Activated CD4-positive, alpha-beta T cell treated with anti-CD3 and anti-CD28 coated beads, Interleukin-2, Interleukin-4, amounts not matched to agents 100 ng/mL and 50 ng/mL, durations not matched to agents 16 hours and 8 hours (primary cell): ENCODE measurements around the gene KIF26B.

Source experiments
- DNase-seq: peaks from one replicate; pipeline ENCODE4 v3.0.0-alpha.2; 2020; ENCODE audit warnings: low spot score

The KIF26B gene

GRCh38 chr1:245209658-245210435 lies 55.1 kb downstream of the KIF26B start:
- DNase-seq: no peak

GRCh38 chr1:245211035-245211749 lies 56.4 kb downstream of the KIF26B start:
- no peak for DNase-seq

GRCh38 chr1:245211761-245212160 lies 57.0 kb downstream of the KIF26B start:
- DNase-seq: no peak

- no peak for DNase-seq
Measured at GRCh38 chr1:245212221-245212710, 57.5 kb downstream of the KIF26B start.

GRCh38 chr1:245213066-245213831 lies 58.5 kb downstream of the KIF26B start:
- no peak for DNase-seq

GRCh38 chr1:245215071-245215470 lies 60.3 kb downstream of the KIF26B start:
- no peak for DNase-seq

GRCh38 chr1:245216366-245217115 lies 61.8 kb downstream of the KIF26B start:
- DNase-seq: no peak

GRCh38 chr1:245217853-245218608 lies 63.2 kb downstream of the KIF26B start:
- no peak for DNase-seq

- DNase-seq: no peak
Measured at GRCh38 chr1:245220381-245220985, 65.7 kb downstream of the KIF26B start.

GRCh38 chr1:245221805-245222204 lies 67.0 kb downstream of the KIF26B start:
- no peak for DNase-seq

- no peak for DNase-seq
Measured at GRCh38 chr1:245222931-245223595, 68.3 kb downstream of the KIF26B start.

- DNase-seq: no peak
Measured at GRCh38 chr1:245225322-245226202, 70.8 kb downstream of the KIF26B start.

GRCh38 chr1:245226203-245226499 lies 71.4 kb downstream of the KIF26B start:
- DNase-seq: no peak

GRCh38 chr1:245229051-245229450 lies 74.3 kb downstream of the KIF26B start:
- DNase-seq: no peak

GRCh38 chr1:245232931-245233330 lies 78.1 kb downstream of the KIF26B start:
- DNase-seq: no peak

- no peak for DNase-seq
Measured at GRCh38 chr1:245234217-245235081, 79.7 kb downstream of the KIF26B start.

- no peak for DNase-seq
Measured at GRCh38 chr1:245235156-245235555, 80.4 kb downstream of the KIF26B start.

GRCh38 chr1:245240648-245241165 lies 85.9 kb downstream of the KIF26B start:
- no peak for DNase-seq
